K562 (cell line): ENCODE data around the gene SCAMP1. TPM values are rescaled to one million over a fixed set of nuclear protein-coding genes. Genes with fewer than 3 reads are reported as not detected.

Experiments
- HNRNPK ChIP-seq: fragments of 200-400 bp; formaldehyde crosslinking; IDR thresholded peaks from one replicate; pipeline ENCODE4 v1.6.1; 2018; ENCODE audit warnings: mild to moderate bottlenecking, low read depth, low read length; ENCODE audit not compliant: poor library complexity, severe bottlenecking
- MAZ ChIP-seq, 2 experiments: fragments of 450-650 bp in 1 of 2; sonication (generic) in 1 of 2; formaldehyde crosslinking; IDR thresholded peaks in 1 of 2; conservative IDR thresholded peaks in 1 of 2; 2 replicates each; pipeline versions ENCODE4 v1.4.0 to v1.5.0; 2020; ENCODE audit warnings: mild to moderate bottlenecking in 1 of 2, missing genetic modification reagents in 1 of 2
- PPARD ChIP-seq: fragments of 250-450 bp; sonication (Bioruptor Pico); IDR thresholded peaks from 2 replicates; pipeline ENCODE4 v1.8.0; 2022; ENCODE audit warnings: inconsistent platforms, mild to moderate bottlenecking, moderate library complexity
- SLC30A9 ChIP-seq: fragments of 250-450 bp; sonication (Bioruptor Pico); IDR thresholded peaks from 2 replicates; pipeline ENCODE4 v1.8.0; 2022; ENCODE audit warnings: mild to moderate bottlenecking, moderate library complexity
- ZNF398 ChIP-seq: fragments of 250-450 bp; sonication (Bioruptor Pico); IDR thresholded peaks from 2 replicates; pipeline ENCODE4 v1.8.0; 2021; ENCODE audit warnings: moderate library complexity, mild to moderate bottlenecking, inconsistent platforms
- ZNF695 ChIP-seq: fragments of 450-650 bp; formaldehyde crosslinking; IDR thresholded peaks from 2 replicates; pipeline ENCODE4 v1.4.0; 2020; ENCODE audit warnings: mild to moderate bottlenecking, moderate library complexity
- polyA plus RNA-seq, 8 experiments: library from polyadenylated mRNA; depleted of rRNA in 4 of 8; stranded (reverse) in 5 of 8; unstranded in 3 of 8; fragments of >200 nt; fragmentation: Nextera tagmentation in 2 of 8; fragmentation: Illumina TruSeq in 1 of 8; extraction: Ambion mirVana in 2 of 8; extraction: Trizol in 1 of 8; gene quantifications; 2 replicates each; pipeline versions ENCODE4 v1.2.1 to v1.2.3, GENCODE V29; 2011 to 2014; ENCODE audit warnings: inconsistent platforms in 1 of 8, missing spikeins in 1 of 8
- total RNA-seq, 7 experiments: library from RNA; depleted of rRNA in 6 of 7; stranded (reverse); fragments of >200 nt in 6 of 7; fragmentation: Illumina TruSeq in 2 of 7; extraction: Trizol in 2 of 7; gene quantifications; 2 replicates each; pipeline versions ENCODE4 v1.2.1 to v1.2.3, GENCODE V29; 2011 to 2021; ENCODE audit warnings: low replicate concordance in 1 of 7
- TF ChIP-seq, protein P1 (sequence below): sonication (generic); formaldehyde crosslinking; IDR thresholded peaks from 2 replicates; pipeline ENCODE4 v1.8.1; 2023; ENCODE audit warnings: missing genetic modification reagents, mild to moderate bottlenecking, borderline replicate concordance
- TF ChIP-seq, protein P2 (sequence below): fragments of 450-650 bp; IDR thresholded peaks from one replicate; pipeline ENCODE4 v1.6.1; 2018; ENCODE audit warnings: mild to moderate bottlenecking, moderate library complexity; ENCODE audit not compliant: partially characterized antibody
- TF ChIP-seq, protein P3 (sequence below): fragments of 250-450 bp; sonication (Bioruptor Pico); IDR thresholded peaks from 2 replicates; pipeline ENCODE4 v1.4.0; 2020; ENCODE audit warnings: mild to moderate bottlenecking, moderate library complexity, borderline replicate concordance
- TF ChIP-seq, protein P4 (sequence below): fragments of 450-650 bp; IDR thresholded peaks from 2 replicates; pipeline ENCODE4 v1.6.1; 2016; ENCODE audit warnings: missing biosample characterization, missing genetic modification characterization
- TF ChIP-seq, protein P5 (sequence below), 2 experiments: fragments of 250-450 bp in 1 of 2; fragments of 450-650 bp in 1 of 2; sonication (Bioruptor Pico) in 1 of 2; IDR thresholded peaks; 2 replicates each; pipeline versions ENCODE4 v1.6.1 to v1.8.0; 2016 to 2021; ENCODE audit warnings: mild to moderate bottlenecking in 2 of 2, moderate library complexity in 2 of 2, missing compliant biosample characterization in 1 of 2, missing genetic modification characterization in 1 of 2

Gene SCAMP1
- total and polyA plus RNA-seq, 9 of the 15 experiments (the other 6 are each of a cell fraction or from before 2014, with no cell fraction given) = 5.4 to 23.9 (median 13.8) TPM

DNA sequence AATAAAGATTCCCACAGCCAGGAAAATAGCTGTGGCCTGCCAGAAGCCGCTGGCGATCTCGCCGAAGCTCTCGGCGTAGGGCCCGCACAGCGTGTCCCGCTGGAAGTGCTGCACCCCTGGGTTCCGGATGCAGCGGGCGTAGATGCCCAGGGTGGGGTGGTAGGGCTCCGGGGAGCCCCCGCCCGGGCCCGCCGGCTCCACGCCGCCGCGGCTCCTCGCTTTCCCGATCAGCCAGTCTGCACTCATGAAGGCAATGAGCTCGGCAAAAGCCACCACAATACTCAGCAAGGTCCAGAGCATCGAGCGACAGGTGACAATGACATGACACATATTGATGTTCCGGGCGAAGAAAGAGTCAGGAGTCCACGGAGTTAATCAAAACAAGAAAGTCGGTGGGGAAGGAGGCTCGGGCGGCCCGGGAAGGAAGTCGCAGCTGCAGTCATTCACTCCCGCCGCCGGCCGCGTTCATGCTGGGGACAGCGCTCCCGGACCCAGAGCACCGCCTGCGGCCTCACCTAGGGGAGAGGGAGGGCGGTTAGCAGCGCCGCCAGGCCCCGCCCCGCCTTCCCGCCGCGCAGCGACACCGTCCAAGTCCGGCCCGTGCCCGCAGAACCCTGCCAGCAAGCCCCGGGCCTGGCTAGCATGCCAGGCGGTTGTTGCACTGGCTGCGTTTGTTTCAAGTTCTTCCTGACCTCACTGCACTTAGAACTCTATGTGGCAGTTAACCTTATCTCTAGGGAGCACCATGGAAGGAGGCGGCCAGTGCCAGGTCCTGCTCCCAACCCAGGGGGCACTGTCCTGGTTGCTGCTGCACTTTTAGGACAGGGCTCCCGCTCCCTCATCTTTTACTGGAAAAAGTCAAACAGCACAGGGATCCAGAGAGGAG is 149.7 kb downstream of the SCAMP1 start (continued):
- TF ChIP-seq HNRNPK (no peak), PPARD (CRISPR knock-in tag) (no peak), ZNF695 (CRISPR knock-in tag) (no peak), MAZ (CRISPR knock-in tag; conservative IDR thresholded peaks at IDR 0.05 in 1 of 2, IDR thresholded peaks at IDR 0.05 in 1 of 2) (peak; percentile 46 to 55; a peak in 2 of 4 replicates), ZNF398 (no peak), SLC30A9 (no peak)
- TF ChIP-seq, protein P1, sequence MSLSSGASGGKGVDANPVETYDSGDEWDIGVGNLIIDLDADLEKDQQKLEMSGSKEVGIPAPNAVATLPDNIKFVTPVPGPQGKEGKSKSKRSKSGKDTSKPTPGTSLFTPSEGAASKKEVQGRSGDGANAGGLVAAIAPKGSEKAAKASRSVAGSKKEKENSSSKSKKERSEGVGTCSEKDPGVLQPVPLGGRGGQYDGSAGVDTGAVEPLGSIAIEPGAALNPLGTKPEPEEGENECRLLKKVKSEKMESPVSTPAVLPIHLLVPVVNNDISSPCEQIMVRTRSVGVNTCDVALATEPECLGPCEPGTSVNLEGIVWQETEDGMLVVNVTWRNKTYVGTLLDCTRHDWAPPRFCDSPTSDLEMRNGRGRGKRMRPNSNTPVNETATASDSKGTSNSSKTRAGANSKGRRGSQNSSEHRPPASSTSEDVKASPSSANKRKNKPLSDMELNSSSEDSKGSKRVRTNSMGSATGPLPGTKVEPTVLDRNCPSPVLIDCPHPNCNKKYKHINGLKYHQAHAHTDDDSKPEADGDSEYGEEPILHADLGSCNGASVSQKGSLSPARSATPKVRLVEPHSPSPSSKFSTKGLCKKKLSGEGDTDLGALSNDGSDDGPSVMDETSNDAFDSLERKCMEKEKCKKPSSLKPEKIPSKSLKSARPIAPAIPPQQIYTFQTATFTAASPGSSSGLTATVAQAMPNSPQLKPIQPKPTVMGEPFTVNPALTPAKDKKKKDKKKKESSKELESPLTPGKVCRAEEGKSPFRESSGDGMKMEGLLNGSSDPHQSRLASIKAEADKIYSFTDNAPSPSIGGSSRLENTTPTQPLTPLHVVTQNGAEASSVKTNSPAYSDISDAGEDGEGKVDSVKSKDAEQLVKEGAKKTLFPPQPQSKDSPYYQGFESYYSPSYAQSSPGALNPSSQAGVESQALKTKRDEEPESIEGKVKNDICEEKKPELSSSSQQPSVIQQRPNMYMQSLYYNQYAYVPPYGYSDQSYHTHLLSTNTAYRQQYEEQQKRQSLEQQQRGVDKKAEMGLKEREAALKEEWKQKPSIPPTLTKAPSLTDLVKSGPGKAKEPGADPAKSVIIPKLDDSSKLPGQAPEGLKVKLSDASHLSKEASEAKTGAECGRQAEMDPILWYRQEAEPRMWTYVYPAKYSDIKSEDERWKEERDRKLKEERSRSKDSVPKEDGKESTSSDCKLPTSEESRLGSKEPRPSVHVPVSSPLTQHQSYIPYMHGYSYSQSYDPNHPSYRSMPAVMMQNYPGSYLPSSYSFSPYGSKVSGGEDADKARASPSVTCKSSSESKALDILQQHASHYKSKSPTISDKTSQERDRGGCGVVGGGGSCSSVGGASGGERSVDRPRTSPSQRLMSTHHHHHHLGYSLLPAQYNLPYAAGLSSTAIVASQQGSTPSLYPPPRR (CRISPR knock-in tag) = no peak
- TF ChIP-seq, protein P2, sequence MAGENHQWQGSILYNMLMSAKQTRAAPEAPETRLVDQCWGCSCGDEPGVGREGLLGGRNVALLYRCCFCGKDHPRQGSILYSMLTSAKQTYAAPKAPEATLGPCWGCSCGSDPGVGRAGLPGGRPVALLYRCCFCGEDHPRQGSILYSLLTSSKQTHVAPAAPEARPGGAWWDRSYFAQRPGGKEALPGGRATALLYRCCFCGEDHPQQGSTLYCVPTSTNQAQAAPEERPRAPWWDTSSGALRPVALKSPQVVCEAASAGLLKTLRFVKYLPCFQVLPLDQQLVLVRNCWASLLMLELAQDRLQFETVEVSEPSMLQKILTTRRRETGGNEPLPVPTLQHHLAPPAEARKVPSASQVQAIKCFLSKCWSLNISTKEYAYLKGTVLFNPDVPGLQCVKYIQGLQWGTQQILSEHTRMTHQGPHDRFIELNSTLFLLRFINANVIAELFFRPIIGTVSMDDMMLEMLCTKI = no peak
- TF ChIP-seq, protein P3, sequence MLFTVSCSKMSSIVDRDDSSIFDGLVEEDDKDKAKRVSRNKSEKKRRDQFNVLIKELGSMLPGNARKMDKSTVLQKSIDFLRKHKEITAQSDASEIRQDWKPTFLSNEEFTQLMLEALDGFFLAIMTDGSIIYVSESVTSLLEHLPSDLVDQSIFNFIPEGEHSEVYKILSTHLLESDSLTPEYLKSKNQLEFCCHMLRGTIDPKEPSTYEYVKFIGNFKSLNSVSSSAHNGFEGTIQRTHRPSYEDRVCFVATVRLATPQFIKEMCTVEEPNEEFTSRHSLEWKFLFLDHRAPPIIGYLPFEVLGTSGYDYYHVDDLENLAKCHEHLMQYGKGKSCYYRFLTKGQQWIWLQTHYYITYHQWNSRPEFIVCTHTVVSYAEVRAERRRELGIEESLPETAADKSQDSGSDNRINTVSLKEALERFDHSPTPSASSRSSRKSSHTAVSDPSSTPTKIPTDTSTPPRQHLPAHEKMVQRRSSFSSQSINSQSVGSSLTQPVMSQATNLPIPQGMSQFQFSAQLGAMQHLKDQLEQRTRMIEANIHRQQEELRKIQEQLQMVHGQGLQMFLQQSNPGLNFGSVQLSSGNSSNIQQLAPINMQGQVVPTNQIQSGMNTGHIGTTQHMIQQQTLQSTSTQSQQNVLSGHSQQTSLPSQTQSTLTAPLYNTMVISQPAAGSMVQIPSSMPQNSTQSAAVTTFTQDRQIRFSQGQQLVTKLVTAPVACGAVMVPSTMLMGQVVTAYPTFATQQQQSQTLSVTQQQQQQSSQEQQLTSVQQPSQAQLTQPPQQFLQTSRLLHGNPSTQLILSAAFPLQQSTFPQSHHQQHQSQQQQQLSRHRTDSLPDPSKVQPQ (CRISPR knock-in tag) = no peak
- TF ChIP-seq, protein P4, sequence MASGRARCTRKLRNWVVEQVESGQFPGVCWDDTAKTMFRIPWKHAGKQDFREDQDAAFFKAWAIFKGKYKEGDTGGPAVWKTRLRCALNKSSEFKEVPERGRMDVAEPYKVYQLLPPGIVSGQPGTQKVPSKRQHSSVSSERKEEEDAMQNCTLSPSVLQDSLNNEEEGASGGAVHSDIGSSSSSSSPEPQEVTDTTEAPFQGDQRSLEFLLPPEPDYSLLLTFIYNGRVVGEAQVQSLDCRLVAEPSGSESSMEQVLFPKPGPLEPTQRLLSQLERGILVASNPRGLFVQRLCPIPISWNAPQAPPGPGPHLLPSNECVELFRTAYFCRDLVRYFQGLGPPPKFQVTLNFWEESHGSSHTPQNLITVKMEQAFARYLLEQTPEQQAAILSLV (tag) = no peak
- TF ChIP-seq, protein P5, sequence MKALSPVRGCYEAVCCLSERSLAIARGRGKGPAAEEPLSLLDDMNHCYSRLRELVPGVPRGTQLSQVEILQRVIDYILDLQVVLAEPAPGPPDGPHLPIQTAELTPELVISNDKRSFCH (CRISPR knock-in tag; IDR thresholded peaks at IDR 0.05) = no peak
- TF ChIP-seq, protein P5 (tag; IDR thresholded peaks at IDR 0.05) = peak; percentile 61; the same call in 1 of the 2 replicates
